ENCODE measurements around the gene DTX3.

The DTX3 gene

GRCh38 chr12:57590864-57591781 is 13.5 kb upstream of the DTX3 start, which contains the start of gene PIP4K2C (continued):
- no peak for TF ChIP-seq ZNF664 (tag by site-specific recombination; IDR thresholded peaks at IDR 0.05)
- TF ChIP-seq ZNF423 (tag by site-specific recombination; IDR thresholded peaks at IDR 0.05) = no peak; the same call in 1 of the 2 replicates
- TF ChIP-seq ZNF792 (tag by site-specific recombination; IDR thresholded peaks at IDR 0.05) = no peak
- peak; percentile 21; the same call in 1 of the 2 replicates for TF ChIP-seq ZNF76 (tag by site-specific recombination; IDR thresholded peaks at IDR 0.05; ENCODE audit: borderline replicate concordance, low read depth)
- TF ChIP-seq ZNF335 (tag by site-specific recombination; conservative IDR thresholded peaks at IDR 0.05) = peak; percentile 98
- TF ChIP-seq GLIS1 (tag by site-specific recombination; IDR thresholded peaks at IDR 0.05) = peak; percentile 53
- TF ChIP-seq KLF9 (tag by site-specific recombination; IDR thresholded peaks at IDR 0.05; ENCODE audit: low read depth) = peak; percentile 93
- TF ChIP-seq ZNF843 (tag by site-specific recombination; IDR thresholded peaks at IDR 0.05) = 0 out of 2 replicates have a peak, but pooled peaks have one; percentile 33
- TF ChIP-seq, protein P1, sequence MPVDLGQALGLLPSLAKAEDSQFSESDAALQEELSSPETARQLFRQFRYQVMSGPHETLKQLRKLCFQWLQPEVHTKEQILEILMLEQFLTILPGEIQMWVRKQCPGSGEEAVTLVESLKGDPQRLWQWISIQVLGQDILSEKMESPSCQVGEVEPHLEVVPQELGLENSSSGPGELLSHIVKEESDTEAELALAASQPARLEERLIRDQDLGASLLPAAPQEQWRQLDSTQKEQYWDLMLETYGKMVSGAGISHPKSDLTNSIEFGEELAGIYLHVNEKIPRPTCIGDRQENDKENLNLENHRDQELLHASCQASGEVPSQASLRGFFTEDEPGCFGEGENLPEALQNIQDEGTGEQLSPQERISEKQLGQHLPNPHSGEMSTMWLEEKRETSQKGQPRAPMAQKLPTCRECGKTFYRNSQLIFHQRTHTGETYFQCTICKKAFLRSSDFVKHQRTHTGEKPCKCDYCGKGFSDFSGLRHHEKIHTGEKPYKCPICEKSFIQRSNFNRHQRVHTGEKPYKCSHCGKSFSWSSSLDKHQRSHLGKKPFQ (tag by site-specific recombination; IDR thresholded peaks at IDR 0.05) = no peak
- no peak for TF ChIP-seq ZNF302 (tag by site-specific recombination; IDR thresholded peaks at IDR 0.05; ENCODE audit: low read depth)
- no peak for TF ChIP-seq ZBTB1 (tag by site-specific recombination; IDR thresholded peaks at IDR 0.05)
- peak; percentile 82 for TF ChIP-seq SP2 (tag by site-specific recombination; IDR thresholded peaks at IDR 0.05)
- TF ChIP-seq, protein P2, sequence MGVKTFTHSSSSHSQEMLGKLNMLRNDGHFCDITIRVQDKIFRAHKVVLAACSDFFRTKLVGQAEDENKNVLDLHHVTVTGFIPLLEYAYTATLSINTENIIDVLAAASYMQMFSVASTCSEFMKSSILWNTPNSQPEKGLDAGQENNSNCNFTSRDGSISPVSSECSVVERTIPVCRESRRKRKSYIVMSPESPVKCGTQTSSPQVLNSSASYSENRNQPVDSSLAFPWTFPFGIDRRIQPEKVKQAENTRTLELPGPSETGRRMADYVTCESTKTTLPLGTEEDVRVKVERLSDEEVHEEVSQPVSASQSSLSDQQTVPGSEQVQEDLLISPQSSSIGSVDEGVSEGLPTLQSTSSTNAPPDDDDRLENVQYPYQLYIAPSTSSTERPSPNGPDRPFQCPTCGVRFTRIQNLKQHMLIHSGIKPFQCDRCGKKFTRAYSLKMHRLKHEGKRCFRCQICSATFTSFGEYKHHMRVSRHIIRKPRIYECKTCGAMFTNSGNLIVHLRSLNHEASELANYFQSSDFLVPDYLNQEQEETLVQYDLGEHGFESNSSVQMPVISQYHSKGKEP (tag by site-specific recombination; IDR thresholded peaks at IDR 0.05) = no peak
- peak; percentile 84; the same call in 1 of the 2 replicates for TF ChIP-seq KLF10 (tag by site-specific recombination; IDR thresholded peaks at IDR 0.05)
- peak; percentile 12; the same call in 1 of the 2 replicates for TF ChIP-seq ZNF501 (tag by site-specific recombination; IDR thresholded peaks at IDR 0.05)
- no peak for TF ChIP-seq HOXC10 (CRISPR knock-in tag; IDR thresholded peaks at IDR 0.05)
- TF ChIP-seq, protein P3, sequence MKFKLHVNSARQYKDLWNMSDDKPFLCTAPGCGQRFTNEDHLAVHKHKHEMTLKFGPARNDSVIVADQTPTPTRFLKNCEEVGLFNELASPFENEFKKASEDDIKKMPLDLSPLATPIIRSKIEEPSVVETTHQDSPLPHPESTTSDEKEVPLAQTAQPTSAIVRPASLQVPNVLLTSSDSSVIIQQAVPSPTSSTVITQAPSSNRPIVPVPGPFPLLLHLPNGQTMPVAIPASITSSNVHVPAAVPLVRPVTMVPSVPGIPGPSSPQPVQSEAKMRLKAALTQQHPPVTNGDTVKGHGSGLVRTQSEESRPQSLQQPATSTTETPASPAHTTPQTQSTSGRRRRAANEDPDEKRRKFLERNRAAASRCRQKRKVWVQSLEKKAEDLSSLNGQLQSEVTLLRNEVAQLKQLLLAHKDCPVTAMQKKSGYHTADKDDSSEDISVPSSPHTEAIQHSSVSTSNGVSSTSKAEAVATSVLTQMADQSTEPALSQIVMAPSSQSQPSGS (tag by site-specific recombination; IDR thresholded peaks at IDR 0.05; ENCODE audit: low read depth) = no peak
- TF ChIP-seq ZNF148 (tag by site-specific recombination; IDR thresholded peaks at IDR 0.05; ENCODE audit: borderline replicate concordance) = no peak
- no peak for TF ChIP-seq ZNF292 (tag by site-specific recombination; IDR thresholded peaks at IDR 0.05; ENCODE audit: borderline replicate concordance, low read depth)
- TF ChIP-seq, protein P4, sequence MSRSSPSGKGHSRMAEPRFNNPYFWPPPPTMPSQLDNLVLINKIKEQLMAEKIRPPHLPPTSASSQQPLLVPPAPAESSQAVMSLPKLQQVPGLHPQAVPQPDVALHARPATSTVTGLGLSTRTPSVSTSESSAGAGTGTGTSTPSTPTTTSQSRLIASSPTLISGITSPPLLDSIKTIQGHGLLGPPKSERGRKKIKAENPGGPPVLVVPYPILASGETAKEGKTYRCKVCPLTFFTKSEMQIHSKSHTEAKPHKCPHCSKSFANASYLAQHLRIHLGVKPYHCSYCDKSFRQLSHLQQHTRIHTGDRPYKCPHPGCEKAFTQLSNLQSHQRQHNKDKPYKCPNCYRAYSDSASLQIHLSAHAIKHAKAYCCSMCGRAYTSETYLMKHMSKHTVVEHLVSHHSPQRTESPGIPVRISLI (tag by site-specific recombination; IDR thresholded peaks at IDR 0.05) = no peak
- TF ChIP-seq, protein P5, sequence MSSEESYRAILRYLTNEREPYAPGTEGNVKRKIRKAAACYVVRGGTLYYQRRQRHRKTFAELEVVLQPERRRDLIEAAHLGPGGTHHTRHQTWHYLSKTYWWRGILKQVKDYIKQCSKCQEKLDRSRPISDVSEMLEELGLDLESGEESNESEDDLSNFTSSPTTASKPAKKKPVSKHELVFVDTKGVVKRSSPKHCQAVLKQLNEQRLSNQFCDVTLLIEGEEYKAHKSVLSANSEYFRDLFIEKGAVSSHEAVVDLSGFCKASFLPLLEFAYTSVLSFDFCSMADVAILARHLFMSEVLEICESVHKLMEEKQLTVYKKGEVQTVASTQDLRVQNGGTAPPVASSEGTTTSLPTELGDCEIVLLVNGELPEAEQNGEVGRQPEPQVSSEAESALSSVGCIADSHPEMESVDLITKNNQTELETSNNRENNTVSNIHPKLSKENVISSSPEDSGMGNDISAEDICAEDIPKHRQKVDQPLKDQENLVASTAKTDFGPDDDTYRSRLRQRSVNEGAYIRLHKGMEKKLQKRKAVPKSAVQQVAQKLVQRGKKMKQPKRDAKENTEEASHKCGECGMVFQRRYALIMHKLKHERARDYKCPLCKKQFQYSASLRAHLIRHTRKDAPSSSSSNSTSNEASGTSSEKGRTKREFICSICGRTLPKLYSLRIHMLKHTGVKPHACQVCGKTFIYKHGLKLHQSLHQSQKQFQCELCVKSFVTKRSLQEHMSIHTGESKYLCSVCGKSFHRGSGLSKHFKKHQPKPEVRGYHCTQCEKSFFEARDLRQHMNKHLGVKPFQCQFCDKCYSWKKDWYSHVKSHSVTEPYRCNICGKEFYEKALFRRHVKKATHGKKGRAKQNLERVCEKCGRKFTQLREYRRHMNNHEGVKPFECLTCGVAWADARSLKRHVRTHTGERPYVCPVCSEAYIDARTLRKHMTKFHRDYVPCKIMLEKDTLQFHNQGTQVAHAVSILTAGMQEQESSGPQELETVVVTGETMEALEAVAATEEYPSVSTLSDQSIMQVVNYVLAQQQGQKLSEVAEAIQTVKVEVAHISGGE (tag by site-specific recombination; conservative IDR thresholded peaks at IDR 0.05; ENCODE audit: low read depth) = peak; percentile 64
- TF ChIP-seq, protein P6, sequence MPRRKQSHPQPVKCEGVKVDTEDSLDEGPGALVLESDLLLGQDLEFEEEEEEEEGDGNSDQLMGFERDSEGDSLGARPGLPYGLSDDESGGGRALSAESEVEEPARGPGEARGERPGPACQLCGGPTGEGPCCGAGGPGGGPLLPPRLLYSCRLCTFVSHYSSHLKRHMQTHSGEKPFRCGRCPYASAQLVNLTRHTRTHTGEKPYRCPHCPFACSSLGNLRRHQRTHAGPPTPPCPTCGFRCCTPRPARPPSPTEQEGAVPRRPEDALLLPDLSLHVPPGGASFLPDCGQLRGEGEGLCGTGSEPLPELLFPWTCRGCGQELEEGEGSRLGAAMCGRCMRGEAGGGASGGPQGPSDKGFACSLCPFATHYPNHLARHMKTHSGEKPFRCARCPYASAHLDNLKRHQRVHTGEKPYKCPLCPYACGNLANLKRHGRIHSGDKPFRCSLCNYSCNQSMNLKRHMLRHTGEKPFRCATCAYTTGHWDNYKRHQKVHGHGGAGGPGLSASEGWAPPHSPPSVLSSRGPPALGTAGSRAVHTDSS (tag by site-specific recombination; IDR thresholded peaks at IDR 0.05) = no peak
- no peak for TF ChIP-seq ZNF623 (tag by site-specific recombination; IDR thresholded peaks at IDR 0.05)
- TF ChIP-seq KLF7 (tag by site-specific recombination; IDR thresholded peaks at IDR 0.05; ENCODE audit: borderline replicate concordance) = peak; percentile 69; the same call in 1 of the 2 replicates
- peak; percentile 74 for TF ChIP-seq SP7 (tag by site-specific recombination; IDR thresholded peaks at IDR 0.05)
